Right lobe of liver (tissue), 4 donors: ENCODE measurements around the gene UBE3D.

ENCODE experiments used
- POLR2A ChIP-seq: fragments of 450-650 bp; IDR thresholded peaks from one replicate; pipeline ENCODE4 v1.6.1; 2017; ENCODE audit warnings: antibody characterized with exemption, mild to moderate bottlenecking
- TF ChIP-seq, protein P1 (sequence below), 4 donors: fragments of 200-600 bp in 3 of 4; fragments of 450-650 bp in 1 of 4; IDR thresholded peaks; one replicate each; pipeline versions ENCODE4 v1.5.1 to v1.8.0; 2016 to 2022; ENCODE audit warnings: antibody characterized with exemption in 4 of 4, mild to moderate bottlenecking in 2 of 4
- donor health status: DM: no; HTN: no; CAD: no.
- donor health status: DM: no; HTN: no; CAD: no.
- donor health status: DM: no; HTN: yes; CAD: no.

DNA sequence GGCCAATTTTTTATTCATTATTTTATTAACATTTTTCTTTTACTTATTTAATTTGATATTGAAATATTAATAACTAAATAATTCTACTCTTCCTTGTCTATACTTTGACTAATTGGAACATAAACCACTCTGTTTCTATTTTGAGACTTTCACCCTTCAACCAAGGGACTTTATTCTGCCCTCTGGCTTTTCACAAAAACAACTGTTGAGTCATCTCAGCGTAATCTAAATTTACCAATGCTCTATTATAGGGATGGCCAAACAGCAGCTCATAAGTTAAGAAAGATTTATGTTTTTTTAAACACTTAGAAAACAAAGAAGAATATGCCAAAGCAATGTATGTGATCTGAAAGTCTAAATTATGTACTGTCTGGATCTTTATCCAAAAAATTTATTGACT lies 48.5 kb upstream of the UBE3D start:
- TF ChIP-seq, protein P1, sequence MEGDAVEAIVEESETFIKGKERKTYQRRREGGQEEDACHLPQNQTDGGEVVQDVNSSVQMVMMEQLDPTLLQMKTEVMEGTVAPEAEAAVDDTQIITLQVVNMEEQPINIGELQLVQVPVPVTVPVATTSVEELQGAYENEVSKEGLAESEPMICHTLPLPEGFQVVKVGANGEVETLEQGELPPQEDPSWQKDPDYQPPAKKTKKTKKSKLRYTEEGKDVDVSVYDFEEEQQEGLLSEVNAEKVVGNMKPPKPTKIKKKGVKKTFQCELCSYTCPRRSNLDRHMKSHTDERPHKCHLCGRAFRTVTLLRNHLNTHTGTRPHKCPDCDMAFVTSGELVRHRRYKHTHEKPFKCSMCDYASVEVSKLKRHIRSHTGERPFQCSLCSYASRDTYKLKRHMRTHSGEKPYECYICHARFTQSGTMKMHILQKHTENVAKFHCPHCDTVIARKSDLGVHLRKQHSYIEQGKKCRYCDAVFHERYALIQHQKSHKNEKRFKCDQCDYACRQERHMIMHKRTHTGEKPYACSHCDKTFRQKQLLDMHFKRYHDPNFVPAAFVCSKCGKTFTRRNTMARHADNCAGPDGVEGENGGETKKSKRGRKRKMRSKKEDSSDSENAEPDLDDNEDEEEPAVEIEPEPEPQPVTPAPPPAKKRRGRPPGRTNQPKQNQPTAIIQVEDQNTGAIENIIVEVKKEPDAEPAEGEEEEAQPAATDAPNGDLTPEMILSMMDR (IDR thresholded peaks at IDR 0.05): no peak
- TF ChIP-seq POLR2A: no peak
